Measurements from ENCODE around the gene COL8A1.
A peak's percentile ranks its signal among the peaks of the same experiment; 100 is the strongest.
"Not testable (repeated sequence)": the region's sequence is repeated elsewhere in the genome, so short reads cannot be mapped to it uniquely, and the experiment has no call there.

COL8A1 gene

GRCh38 chr3:99721633-99722007 is 83.2 kb downstream of the COL8A1 start:
- H3K4me3 ChIP-seq (ENCODE audit: control insufficient read depth, low read depth, low read length) = no peak overlapping the region
- TF ChIP-seq CTCF (conservative IDR thresholded peaks at IDR 0.05; ENCODE audit: control insufficient read depth, insufficient read depth, low read depth, low read length) = no peak
- no peak for DNase-seq (ENCODE audit: low read depth)

- no peak for DNase-seq (ENCODE audit: low read depth)
- TF ChIP-seq CTCF (conservative IDR thresholded peaks at IDR 0.05; ENCODE audit: control insufficient read depth, insufficient read depth, low read depth, low read length) = no peak
- no peak overlapping the region for H3K4me3 ChIP-seq (ENCODE audit: control insufficient read depth, low read depth, low read length)
These were observed 85.9 kb downstream of the COL8A1 start for GRCh38 chr3:99724276-99724675.

GRCh38 chr3:99730870-99731269 is 92.5 kb downstream of the COL8A1 start:
- H3K4me3 ChIP-seq (ENCODE audit: control insufficient read depth, low read depth, low read length) = no peak overlapping the region
- no peak for TF ChIP-seq CTCF (conservative IDR thresholded peaks at IDR 0.05; ENCODE audit: control insufficient read depth, insufficient read depth, low read depth, low read length)
- no peak for DNase-seq (ENCODE audit: low read depth)

- TF ChIP-seq CTCF (conservative IDR thresholded peaks at IDR 0.05; ENCODE audit: control insufficient read depth, insufficient read depth, low read depth, low read length) = no peak
- no peak overlapping the region for H3K4me3 ChIP-seq (ENCODE audit: control insufficient read depth, low read depth, low read length)
- DNase-seq (ENCODE audit: low read depth) = no peak
These were observed 93.1 kb downstream of the COL8A1 start for GRCh38 chr3:99731499-99731898.

GRCh38 chr3:99740371-99740770 is 102.0 kb downstream of the COL8A1 start:
- not testable (repeated sequence) for H3K4me3 ChIP-seq (ENCODE audit: control insufficient read depth, low read depth, low read length)
- peak; percentile 31 for DNase-seq (ENCODE audit: low read depth)

GRCh38 chr3:99741588-99741987 is 103.2 kb downstream of the COL8A1 start:
- no peak for DNase-seq (ENCODE audit: low read depth)
- TF ChIP-seq CTCF (conservative IDR thresholded peaks at IDR 0.05; ENCODE audit: control insufficient read depth, insufficient read depth, low read depth, low read length) = no peak
- no peak overlapping the region for H3K4me3 ChIP-seq (ENCODE audit: control insufficient read depth, low read depth, low read length)

- TF ChIP-seq CTCF (conservative IDR thresholded peaks at IDR 0.05; ENCODE audit: control insufficient read depth, insufficient read depth, low read depth, low read length) = peak; percentile 37
- H3K4me3 ChIP-seq (ENCODE audit: control insufficient read depth, low read depth, low read length) = no peak overlapping the region
- DNase-seq (ENCODE audit: low read depth) = peak; percentile 52
These were observed 109.5 kb downstream of the COL8A1 start for GRCh38 chr3:99747915-99748314.

All from fibroblast of mammary gland (primary cell).